Lung (tissue), 12 donors: ENCODE results near the gene ITPK1. TPM values are rescaled to one million over a fixed set of nuclear protein-coding genes. Genes with fewer than 3 reads are reported as not detected.

Experiments
- ATAC-seq: fragments of 200-7000 bp; cut with Tn5 transposase; one replicate; pipeline ENCODE4 v1.9.1; 2020; ENCODE audit warnings: moderate number of reproducible peaks; ENCODE audit not compliant: insufficient read depth, low FRiP score
- DNase-seq, 3 donors: peaks; one replicate each; pipeline ENCODE4 v3.0.0-alpha.2; 2013 to 2017
- H3K27ac ChIP-seq, 2 donors: one replicate each; pipeline ENCODE4 v1.5.1; 2013; ENCODE audit warnings: mild to moderate bottlenecking in 2 of 2, moderate library complexity in 2 of 2, control low read depth in 1 of 2, inconsistent platforms in 1 of 2, low read depth in 1 of 2, low read length in 1 of 2
- H3K27me3 ChIP-seq, 3 donors: one replicate each; pipeline ENCODE4 v1.5.1; 2013; ENCODE audit warnings: low read length in 2 of 3; ENCODE audit not compliant: control insufficient read depth in 3 of 3, insufficient read depth in 3 of 3
- H3K36me3 ChIP-seq, 4 donors: one replicate each; pipeline ENCODE4 v1.5.1; 2013; ENCODE audit warnings: low read length in 4 of 4, mild to moderate bottlenecking in 1 of 4, moderate library complexity in 1 of 4; ENCODE audit not compliant: control insufficient read depth in 4 of 4, insufficient read depth in 4 of 4
- H3K4me1 ChIP-seq, 5 donors: one replicate each; pipeline ENCODE4 v1.5.1; 2013; ENCODE audit warnings: low read length in 5 of 5, mild to moderate bottlenecking in 2 of 5, moderate library complexity in 1 of 5; ENCODE audit not compliant: control insufficient read depth in 5 of 5, insufficient read depth in 5 of 5
- H3K4me3 ChIP-seq: one replicate; pipeline ENCODE4 v1.5.1; 2013; ENCODE audit warnings: mild to moderate bottlenecking, control low read depth, moderate library complexity
- H3K9ac ChIP-seq, 2 donors: one replicate each; pipeline ENCODE4 v1.5.1; 2013; ENCODE audit warnings: low read length in 2 of 2, control low read depth in 1 of 2; ENCODE audit not compliant: insufficient read depth in 1 of 2
- H3K9me3 ChIP-seq, 4 donors: one replicate each; pipeline ENCODE4 v1.5.1; 2013; ENCODE audit warnings: low read length in 3 of 4, mild to moderate bottlenecking in 1 of 4, moderate library complexity in 1 of 4; ENCODE audit not compliant: control insufficient read depth in 4 of 4, insufficient read depth in 3 of 4
- WGBS, 2 donors: extraction: QIAGEN DNeasy Blood & Tissue Kit; methylation state at CpG; one replicate each; pipeline ENCODE4 v1.1.7; 2013; 5-methylcytosine and 5-hydroxymethylcytosine counted together
- polyA plus RNA-seq, 2 donors: library from polyadenylated mRNA; stranded (reverse); fragments of 200-250 nt; gene quantifications; one replicate each; pipeline ENCODE4 v1.2.1, GENCODE V29; 2013
- total RNA-seq, 2 donors: library from RNA; depleted of rRNA in 1 of 2; stranded (reverse); fragments of >200 nt in 1 of 2; gene quantifications; one replicate each; pipeline ENCODE4 v1.2.1, GENCODE V29; 2014 to 2021
- TF ChIP-seq, protein P1 (sequence below): IDR thresholded peaks from 2 replicates; pipeline ENCODE4 v1.5.1; 2012; ENCODE audit warnings: mild to moderate bottlenecking; ENCODE audit errors: control extremely low read depth, extremely low read depth
- donor health status: control.
- donor health status: control.
- donor health status: Bipolar disorder and iron deficiency.
- donor health status: healthy.
- donor health status: DM: yes; HTN: yes; CAD: no.

The ITPK1 gene
- total and polyA plus RNA-seq, 4 donors, result 17.5 to 99.4 (median 45.3) TPM

DNA sequence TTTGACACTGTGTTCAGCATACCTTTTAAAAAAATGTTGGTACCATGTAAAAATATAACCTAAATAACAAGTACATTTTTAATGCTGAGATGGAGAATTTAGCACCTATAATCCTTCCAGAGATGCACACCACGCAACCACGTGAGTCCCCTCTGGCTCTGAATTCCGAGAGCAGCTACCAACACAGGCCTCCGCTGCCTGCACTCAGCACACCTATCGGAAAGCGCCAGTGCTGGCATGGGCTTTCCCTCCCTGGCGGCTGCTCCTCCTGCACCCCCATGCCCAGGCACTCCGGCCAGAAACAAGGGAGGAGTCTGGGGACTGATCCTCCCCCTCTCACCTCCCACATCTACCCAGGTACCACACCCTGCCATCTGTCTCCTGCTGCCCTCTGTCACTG lies 47.0 kb downstream of the ITPK1 start:
- Histone ChIP-seq H3K27me3 (no peaks in the 10 kb centered on the region), H3K4me1 (peaks cover 4 to 15% (median 11%) of the 10 kb centered on the region in 5 donors), H3K9ac (no peak overlapping the region), H3K36me3 (no peaks in the 10 kb centered on the region), H3K9me3 (no peaks in the 10 kb centered on the region), H3K27ac (no peak overlapping the region), H3K4me3 (no peak overlapping the region)
- no peak for ATAC-seq
- DNase-seq, result no peak
- TF ChIP-seq, protein P1, sequence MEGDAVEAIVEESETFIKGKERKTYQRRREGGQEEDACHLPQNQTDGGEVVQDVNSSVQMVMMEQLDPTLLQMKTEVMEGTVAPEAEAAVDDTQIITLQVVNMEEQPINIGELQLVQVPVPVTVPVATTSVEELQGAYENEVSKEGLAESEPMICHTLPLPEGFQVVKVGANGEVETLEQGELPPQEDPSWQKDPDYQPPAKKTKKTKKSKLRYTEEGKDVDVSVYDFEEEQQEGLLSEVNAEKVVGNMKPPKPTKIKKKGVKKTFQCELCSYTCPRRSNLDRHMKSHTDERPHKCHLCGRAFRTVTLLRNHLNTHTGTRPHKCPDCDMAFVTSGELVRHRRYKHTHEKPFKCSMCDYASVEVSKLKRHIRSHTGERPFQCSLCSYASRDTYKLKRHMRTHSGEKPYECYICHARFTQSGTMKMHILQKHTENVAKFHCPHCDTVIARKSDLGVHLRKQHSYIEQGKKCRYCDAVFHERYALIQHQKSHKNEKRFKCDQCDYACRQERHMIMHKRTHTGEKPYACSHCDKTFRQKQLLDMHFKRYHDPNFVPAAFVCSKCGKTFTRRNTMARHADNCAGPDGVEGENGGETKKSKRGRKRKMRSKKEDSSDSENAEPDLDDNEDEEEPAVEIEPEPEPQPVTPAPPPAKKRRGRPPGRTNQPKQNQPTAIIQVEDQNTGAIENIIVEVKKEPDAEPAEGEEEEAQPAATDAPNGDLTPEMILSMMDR, result no peak
- 91 to 96% methylated on average over 8 of the region's 8 CpGs for WGBS, 2 donors

DNA sequence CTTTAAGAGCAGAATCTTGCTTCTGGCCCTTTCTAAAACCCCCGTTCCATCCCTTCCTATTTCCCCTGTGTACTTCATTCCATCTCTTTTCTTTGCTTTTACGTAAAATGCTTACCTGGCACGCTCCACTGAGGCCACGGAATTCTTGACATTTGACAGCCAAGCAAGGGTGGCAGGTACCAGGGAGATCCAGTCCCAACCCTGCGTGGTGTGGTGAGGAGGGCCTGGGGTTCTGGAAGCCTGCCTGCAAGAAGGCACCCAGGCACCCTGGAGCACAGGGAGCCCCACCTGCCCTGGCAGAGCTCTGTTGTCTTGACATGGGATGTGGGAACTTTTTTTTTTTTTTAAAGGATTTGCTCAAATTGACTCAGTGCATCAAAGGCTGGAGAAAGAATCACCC lies 48.6 kb downstream of the ITPK1 start:
- H3K27me3 ChIP-seq, result no peaks in the 10 kb centered on the region
- no peak overlapping the region for H3K4me3 ChIP-seq
- H3K36me3 ChIP-seq, result peaks cover 0 to 2% (median 0%) of the 10 kb centered on the region in 4 donors
- no peak overlapping the region for H3K9ac ChIP-seq
- H3K9me3 ChIP-seq, result peaks cover 0 to 4% (median 0%) of the 10 kb centered on the region in 4 donors
- H3K27ac ChIP-seq, result no peak overlapping the region
- 97% methylated on average over 5 of the region's 5 CpGs for WGBS, 2 donors
- ATAC-seq (no peak), DNase-seq (no peak)
- TF ChIP-seq, protein P1, result no peak
- peaks cover 0 to 8% (median 7%) of the 10 kb centered on the region in 5 donors for H3K4me1 ChIP-seq

DNA sequence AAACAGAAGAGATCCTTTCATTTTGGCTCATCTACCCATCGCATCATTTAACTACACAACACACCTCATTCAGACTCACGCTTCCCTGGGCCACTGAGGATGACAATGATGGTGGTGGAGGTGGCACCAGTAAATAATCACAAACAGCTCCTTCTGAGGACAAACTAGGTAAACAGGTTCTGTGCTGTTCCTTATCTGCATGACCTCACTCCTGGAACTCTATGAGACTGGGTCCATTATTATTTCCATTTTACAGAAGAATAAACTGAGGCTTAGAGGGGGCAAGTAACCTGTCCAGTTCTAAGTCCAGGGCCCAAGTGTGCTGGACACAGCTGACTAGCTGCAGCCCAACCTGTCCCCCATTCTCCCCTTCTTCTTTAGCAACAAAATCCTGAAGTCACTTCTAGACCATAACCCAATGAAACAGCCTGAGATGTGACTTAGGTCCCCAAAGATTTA lies 50.4 kb downstream of the ITPK1 start:
- TF ChIP-seq, protein P1, result no peak
- Histone ChIP-seq H3K9me3 (peaks cover 0 to 4% (median 0%) of the 10 kb centered on the region in 4 donors), H3K36me3 (peaks cover 0 to 2% (median 0%) of the 10 kb centered on the region in 4 donors), H3K4me1 (peaks cover 0 to 10% (median 7%) of the 10 kb centered on the region in 5 donors), H3K9ac (no peak overlapping the region), H3K27ac (no peak overlapping the region), H3K4me3 (no peak overlapping the region), H3K27me3 (no peaks in the 10 kb centered on the region)
- ATAC-seq (no peak), DNase-seq (no peak)
- WGBS, 2 donors, result 87 to 90% methylated on average over 2 of the region's 2 CpGs
